OCI-LY1 (cell line): ENCODE results near the gene C11orf21.

ENCODE experiments used
- CTCF ChIP-seq: fragments of 200-600 bp; sonication (generic), shearing (Covaris generic); IDR thresholded peaks from 2 replicates; pipeline ENCODE4 v1.5.1; 2017; ENCODE audit warnings: mild to moderate bottlenecking, antibody characterized with exemption, low read length, moderate library complexity, mixed read lengths
- EZH2 ChIP-seq: fragments of 200-600 bp; sonication (generic), shearing (Covaris generic); IDR thresholded peaks from 2 replicates; pipeline ENCODE4 v1.8.0; 2017; ENCODE audit warnings: borderline replicate concordance, mixed run types, mild to moderate bottlenecking, antibody characterized with exemption, low read length, moderate library complexity, mixed read lengths

- TF ChIP-seq CTCF (no peak), EZH2 (no peak)
Observed at GRCh38 chr11:2272946-2273280, 28.8 kb downstream of the C11orf21 start.
